GM11168 (cell line): ENCODE data around the gene IVNS1ABP.

Experiments used
- in situ Hi-C: fragments of 300-500 bp; cut with MboI; formaldehyde crosslinking; loops from one replicate; pipeline ENCODE4 v1.12.0; 2022; ENCODE audit warnings: low sequenced_read_pairs; ENCODE audit not compliant: unreplicated experiment

The IVNS1ABP gene

DNA sequence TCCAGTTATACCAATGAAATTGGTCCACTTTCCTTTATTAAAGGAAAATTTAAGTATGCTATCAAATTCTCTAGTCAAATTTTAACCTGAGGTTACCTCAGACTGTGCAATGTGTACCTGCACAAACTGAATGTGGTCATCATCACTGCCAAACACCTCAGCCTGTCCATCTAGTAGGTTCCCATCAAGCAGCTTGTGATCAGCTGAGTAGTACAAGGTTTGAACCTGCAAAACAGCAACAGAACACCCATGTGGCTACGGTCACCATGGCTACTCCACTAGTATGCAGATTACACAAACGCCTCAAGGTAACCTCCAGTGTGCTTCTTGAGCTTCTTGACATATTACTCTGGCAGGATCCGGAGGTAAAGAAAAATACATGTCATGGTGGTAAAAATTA, 11.6 kb downstream of the IVNS1ABP start:
- in situ Hi-C loops, result loop anchor here (25.0 kb wide), 1 partner anchor 357 kb away; no protein-coding TSS in a partner anchor

DNA sequence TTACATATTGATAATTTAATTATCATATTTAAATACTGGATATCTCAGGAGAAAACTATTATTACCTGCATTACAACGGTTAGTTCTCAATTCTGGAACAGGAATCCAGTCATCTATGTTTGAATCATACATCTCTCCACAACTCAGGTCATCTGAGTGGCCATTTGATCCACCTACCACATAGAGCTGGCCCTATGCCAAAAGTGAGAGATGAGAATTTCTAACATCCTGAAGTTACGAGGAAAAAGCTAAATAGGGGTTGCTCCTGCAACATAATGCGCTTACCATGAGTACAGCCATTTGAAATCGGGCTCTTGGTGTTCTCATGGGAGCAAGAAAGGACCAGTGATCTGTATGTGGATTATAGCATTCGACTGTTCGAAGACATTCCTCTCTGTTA, 16.9 kb downstream of the IVNS1ABP start:
- in situ Hi-C loops, result loop anchor here (25.0 kb wide), 1 partner anchor 362 kb away; no protein-coding TSS in a partner anchor

DNA sequence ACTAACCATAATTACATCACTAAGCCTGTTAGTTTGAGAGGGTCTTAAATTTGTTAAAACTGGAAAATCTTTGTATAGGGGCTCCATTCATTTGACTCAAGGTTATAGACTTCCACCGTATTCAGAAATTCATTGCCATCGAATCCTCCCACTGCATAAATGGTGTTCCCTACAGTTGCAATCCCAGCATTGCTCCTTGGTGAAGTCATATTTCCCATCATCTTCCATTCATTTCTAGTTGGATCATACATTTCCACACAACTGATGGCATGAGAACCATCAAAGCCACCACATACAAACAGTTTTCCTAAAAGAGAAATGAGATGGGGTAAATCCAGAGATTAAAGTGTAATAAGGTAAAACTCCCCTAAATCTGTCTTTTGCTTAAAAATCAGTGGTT, 19.1 kb downstream of the IVNS1ABP start:
- in situ Hi-C loops, result no loop called here

DNA sequence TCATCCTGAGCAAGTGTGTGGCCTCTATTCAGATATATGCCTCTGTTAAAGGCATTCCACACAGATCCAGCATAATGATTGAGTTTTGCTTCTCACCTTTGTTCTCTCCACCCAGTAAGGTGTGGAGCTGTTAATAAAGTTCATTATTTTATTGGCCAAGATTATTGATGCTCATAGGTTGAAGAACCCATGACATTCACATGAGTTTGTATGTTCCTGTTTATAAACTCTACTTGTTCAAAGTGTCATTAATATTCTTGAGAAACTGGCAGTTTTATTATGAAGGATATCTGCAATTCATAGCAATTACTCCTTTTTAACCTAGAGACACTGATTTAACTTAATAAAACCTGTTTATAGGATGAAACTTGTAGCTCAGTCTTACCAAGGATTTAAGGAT, 22.0 kb downstream of the IVNS1ABP start:
- in situ Hi-C loops, result no loop called here

DNA sequence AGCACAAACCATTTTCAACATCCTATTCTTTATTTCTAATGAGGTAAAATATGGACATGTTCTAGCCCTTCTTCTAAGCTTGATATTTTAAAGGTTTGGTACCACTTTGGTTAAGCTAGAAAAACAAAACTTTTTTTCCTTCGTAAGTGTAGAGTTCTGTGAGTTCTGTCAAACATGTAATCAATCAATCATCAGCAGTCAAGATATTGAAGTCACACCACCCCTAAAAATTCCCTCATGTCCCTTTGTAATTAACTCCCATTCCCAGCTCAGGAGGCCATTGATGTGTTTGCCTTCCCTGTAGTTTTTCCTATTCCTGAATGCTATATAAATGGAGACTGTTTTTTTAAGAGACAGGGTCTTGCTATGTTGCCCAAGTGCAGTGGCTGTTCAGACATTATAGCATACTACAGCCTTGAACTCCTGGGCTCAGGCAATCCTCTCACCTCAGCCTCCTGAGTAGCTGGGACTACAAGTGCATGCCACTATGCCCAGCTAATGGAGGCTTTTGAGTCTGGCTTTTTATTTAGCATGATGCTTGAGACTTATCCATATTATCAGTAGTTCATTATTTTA, 23.0 kb downstream of the IVNS1ABP start:
- in situ Hi-C loops, result no loop called here

DNA sequence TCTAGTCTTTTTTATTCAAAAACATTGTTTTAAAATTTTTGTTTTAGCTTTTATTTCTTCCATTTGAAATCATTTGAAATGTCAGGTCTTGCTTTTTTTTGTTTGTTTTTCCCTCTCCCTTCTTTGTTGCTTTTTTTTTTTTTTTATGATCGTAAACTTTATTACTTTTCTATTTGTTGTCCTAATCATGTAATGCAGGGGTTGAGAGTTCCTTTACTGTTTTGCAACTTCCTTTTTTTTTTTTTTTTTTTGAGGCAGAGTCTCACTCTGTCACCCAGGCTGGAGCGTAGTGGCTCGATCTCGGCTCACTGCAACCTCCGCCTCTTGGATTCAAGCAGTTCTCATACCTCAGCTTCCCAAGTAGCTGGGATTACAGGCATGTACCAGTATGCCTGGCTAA, 24.8 kb downstream of the IVNS1ABP start:
- in situ Hi-C loops, result no loop called here

DNA sequence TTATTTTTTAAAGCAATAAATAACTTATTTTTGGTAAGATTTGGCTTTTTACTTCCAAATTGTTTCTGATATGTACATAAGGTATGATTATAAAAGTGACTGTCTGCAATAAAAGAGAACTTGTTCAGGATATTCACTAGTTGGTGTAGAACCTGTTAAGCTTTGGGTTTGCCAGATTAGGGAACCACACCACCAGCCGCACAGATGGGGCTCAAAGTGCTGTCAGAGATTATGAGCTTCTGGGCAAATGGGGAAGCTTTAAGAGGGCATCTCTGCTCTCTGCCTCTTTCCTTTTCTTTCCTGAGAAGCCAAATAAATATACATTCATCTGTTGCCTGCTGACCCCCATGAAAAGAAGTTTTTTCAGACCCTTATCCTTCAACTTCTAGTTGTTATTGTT, 25.4 kb downstream of the IVNS1ABP start:
- in situ Hi-C loops, result no loop called here

DNA sequence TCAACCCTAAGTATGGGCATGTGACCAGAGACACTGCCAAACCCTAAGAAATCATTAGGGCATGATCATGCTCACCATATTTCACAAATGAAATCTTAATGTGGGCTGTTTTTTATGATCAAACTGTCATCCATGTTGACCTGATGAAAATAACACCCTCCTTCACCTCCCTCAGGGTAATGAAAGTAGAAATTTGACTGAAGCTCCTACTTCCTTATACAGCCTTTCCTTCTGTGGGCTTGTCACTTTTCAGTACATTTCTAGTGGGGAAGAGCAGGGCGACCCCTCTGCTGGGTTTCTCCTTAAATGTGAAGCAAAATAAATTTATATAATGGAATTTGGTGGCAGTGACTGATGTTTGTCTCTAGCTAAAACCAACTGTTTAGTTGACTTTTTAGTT, 25.9 kb downstream of the IVNS1ABP start:
- in situ Hi-C loops, result no loop called here

DNA sequence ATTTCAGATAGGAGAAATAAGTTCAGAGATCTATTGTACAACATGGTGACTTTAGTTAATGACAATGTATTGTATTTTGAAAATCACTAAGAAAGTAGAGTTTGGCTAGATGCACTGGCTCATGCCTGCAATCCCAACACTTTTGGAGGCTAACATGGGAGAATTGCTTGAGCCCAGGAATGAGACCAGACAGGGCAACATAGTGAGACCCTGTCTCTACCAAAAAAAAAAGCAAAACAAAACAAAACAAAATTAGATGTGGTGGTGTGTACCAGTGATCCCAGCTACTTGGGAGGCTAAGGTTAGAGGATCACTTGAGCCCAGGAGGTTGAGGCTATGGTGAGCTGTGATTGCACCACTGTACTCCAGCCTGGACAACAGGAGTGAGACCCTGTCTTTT, 27.2 kb downstream of the IVNS1ABP start:
- in situ Hi-C loops, result no loop called here

DNA sequence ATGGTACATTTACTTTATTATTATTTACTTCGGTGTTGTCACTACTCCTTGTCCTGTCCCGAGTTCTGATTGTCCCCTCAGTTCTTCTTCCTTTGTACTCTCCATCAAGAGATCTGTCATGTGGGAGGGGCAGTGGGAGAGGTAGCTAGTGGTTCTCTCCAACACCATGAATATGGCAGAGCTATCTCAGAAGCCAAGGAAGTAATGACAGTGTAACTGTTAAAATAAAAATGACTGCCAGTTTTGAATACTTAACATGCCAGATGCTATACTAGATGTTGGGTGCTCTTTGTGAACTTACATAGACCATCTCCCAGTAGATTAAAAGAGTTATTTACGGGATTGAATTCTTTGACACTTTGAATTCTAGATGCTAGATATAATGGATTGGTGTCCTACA, 28.6 kb downstream of the IVNS1ABP start:
- in situ Hi-C loops, result no loop called here

DNA sequence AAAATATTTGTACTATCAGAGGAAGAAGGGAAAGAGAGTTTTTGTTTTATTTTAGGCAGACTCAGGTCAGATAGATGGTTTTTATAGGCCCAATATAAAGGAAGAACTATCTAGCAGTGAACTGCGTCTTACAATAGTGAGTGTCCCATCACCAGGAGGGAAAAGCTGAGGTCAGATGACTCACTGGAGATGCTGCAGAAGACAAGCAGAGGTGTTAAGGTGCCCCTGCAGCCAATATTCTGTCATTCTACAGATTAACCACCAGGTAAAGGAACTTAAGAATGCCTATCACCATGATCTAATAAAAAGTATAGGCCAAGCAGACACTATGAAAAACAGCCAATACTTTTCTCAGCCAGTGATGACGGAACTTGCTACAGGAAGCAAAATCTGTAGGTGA, 29.6 kb downstream of the IVNS1ABP start:
- in situ Hi-C loops, result no loop called here

DNA sequence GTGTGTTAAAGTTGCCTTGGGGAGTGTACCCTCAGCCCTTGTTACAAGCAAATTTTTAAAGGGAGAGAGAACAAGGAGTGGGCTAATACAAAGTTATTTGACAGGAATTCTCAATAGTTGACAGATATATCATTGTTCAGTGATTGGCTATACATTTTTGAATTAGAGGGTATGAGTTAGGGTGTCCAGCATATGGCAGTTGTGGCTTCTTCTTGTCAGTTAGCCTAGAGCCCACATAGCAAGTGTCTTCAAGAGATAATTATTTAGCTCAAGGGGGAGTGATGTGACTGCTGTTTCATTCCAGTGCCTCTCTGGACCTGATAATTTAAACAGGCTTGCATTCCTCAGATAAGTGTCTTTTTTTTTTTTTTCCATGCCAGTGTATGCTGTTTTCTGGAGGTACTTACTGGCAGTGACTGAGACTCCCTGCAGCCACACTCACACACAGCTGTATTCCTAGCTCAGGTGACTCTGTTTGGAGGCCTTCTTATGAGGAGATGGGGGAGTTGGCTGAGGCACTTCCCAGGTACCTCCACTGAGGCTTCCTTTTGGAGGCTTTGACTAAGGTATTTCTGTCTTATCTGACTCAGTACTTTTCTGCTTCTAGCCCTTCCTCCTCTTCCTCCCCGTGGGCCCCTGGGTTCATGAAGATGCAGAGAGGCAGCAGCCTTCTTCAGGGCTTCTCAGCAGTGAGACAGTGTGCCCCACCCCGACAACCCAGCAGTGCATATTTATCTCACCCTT, 32.3 kb downstream of the IVNS1ABP start:
- in situ Hi-C loops, result no loop called here

DNA sequence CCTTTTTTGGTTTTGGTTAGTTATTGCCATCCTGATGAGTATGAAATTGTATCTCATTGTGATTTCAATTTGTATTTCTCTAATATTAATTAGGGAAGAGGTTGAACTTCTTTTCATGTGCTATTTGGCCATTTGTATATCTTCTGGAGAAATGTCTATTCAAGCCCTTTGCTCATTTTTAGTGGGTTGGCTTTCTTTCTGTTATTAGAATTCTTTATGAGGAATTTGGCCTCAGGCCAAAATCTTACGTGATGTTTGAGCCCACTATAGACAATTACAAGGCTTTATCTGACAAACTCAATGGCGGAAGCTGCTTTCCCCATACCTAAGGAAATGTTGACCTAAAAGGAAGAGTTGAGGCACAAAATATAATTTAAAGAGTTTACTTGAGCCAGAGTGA, 32.9 kb downstream of the IVNS1ABP start:
- in situ Hi-C loops, result no loop called here

DNA sequence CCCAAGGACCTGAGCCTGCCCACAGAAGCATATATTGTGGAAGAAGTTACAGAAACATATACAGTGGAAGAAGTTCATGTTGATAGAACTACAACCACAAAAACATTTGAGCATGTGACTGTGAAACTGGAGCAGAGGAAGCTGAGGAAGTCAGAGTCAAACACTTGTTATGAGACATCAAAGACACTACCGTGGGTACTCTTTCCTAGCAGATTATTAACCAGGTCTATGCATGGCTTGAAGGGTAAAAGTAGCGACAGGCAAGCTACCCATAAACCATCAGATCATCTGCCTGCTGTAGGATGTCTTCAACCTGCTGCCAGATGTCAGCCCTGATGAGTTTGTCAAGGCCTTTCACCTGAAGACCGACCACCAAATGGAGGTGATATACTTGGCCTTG, 35.8 kb downstream of the IVNS1ABP start:
- in situ Hi-C loops, result no loop called here

DNA sequence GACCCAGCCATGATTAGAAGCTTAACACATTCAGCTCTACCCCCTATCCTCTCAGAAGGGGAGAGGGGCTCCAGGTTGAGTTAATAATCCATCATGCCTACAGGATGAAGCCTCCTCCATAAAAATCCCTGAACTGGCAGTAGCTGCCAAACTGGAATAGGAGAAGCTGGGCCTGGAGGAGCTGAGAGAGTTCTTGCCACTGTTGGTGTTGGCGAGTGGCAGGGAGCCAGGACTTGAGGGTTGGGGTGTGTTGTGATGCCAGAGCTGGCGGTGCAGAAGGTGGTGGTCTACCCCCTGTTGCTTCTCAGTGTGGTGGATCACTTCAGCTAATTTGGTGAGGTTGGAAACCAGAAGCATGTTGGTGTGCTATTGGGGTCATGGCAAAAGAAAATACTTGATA, 36.5 kb downstream of the IVNS1ABP start:
- in situ Hi-C loops, result no loop called here

DNA sequence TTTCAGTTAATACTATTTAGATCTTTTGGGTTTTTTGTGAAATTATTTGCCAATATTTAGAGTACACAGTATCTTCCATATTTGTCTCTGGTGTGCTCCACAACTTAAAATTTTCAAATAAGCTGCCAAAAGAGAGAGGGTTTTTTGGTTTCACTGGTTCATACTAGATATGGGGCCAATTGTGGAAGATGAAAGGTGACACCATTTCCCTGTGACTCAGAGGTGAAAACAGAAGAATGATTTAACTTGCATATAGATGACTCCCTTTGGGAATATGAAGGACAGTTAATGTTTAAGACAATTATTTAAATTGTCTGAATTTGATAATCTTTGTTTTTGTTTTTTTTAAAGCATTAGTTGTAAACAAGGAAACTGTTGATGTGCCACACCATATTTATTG, 37.5 kb downstream of the IVNS1ABP start:
- in situ Hi-C loops, result no loop called here

DNA sequence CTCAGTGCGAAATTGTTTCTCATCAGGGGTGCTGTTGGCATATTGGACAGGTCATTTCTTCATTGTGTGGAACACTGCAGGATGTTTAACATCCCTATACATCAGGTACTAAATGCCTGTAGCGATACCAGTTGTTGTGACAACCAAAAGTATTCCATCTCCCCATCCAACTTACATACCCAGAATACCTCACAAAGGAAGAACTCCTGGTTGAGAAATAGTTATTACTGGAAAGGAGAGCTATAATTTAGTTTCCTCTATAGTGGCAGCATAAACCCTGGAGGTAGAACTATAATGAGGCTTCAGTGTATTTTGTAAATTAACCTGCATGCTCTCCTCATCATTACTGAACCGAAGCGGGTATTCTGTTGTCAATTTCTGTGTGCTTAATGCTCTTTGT, 45.1 kb downstream of the IVNS1ABP start:
- in situ Hi-C loops, result no loop called here

DNA sequence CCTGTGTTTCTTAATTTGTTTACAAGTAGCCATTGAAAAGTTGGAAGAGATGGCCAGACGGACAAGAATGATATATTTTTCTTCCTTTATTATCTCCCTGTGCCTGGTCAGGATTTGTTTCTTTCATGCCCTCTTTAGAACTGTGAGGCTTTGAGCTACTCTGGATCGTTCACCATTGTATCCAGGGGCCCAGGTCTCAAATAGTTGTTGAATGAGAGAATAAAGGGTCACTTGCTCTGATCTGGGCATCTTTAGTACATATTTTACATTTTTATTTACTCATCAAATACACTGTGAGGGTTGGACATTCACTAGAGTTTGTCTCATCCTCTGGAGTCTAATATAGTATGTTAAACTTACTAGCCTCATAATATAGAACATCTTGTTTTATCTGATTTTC, 48.7 kb downstream of the IVNS1ABP start:
- in situ Hi-C loops, result no loop called here

DNA sequence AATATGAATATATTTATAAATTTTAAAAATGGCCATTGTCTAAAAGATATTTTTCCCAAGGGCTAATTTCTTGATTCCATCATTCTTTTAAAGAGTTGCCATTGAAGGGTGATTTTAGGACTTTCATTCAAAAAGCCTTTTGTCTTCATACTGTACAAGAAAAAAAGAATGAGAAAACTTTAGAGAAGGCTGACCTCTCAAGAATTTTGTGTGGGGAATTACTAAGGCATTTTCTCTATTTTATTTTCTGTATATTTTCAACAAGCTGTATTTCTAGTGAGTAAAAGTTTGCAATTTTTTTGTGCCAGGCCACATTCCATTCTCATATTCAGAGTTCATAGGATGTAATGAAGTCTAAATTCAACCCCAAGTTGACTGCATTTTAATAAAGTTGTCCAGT, 49.3 kb downstream of the IVNS1ABP start:
- in situ Hi-C loops, result no loop called here

DNA sequence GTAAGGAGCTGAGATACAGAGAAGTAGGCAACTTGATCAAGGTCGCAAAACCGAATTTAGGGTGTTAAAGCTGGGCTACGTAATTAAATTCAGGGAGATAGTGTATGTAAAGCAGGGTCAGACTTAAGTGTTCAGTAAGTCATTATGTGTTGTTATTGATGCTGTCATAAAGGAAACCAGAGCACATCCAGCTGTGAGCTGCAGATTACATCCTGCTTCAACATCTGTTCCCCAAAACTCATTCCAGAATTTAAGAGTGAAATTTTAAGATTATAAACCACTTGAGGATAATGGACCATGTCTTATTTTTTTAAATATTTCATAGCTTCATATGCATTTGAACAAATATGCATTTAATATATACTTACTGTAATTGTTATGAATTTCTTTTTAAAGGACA, 49.7 kb downstream of the IVNS1ABP start:
- in situ Hi-C loops, result no loop called here

DNA sequence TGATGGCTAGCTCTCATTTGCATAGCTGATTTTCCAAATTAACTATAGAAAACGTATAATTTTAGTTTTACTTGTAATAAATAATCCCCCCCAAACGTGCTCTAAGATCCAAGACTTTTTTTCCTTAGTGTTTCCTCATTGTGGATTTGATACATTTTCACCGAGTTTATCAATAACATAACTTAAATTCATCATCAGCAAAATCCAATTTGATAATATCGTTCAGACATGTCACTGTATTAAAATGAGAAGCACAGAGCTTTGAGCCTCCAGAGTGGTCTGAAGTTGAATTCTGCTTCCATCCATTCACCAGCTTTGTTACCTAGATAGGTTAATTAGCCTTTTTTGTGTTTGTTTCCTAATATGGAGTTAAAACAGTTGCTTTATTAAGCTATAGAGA, 51.7 kb downstream of the IVNS1ABP start:
- in situ Hi-C loops, result no loop called here

DNA sequence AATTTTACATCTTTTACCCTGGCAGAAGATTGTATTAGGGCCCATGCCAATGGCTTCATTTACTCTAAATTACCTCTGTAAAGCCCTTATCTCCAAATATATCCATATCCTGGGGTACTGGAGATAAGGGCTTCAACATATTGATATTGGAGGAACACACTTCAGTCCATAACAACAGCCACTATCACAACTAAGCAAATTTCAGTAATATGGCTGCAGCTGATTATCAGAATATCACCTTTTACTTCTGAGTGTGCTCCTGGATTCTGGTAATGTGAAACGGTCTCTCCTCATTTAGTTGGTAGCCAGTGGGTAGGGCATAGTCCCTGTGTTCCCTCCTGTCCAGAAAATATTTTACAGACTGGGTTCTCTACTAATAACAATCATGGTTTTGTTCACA, 53.3 kb downstream of the IVNS1ABP start:
- in situ Hi-C loops, result no loop called here
